ENCODE results near the gene GAS2L2.

DNA sequence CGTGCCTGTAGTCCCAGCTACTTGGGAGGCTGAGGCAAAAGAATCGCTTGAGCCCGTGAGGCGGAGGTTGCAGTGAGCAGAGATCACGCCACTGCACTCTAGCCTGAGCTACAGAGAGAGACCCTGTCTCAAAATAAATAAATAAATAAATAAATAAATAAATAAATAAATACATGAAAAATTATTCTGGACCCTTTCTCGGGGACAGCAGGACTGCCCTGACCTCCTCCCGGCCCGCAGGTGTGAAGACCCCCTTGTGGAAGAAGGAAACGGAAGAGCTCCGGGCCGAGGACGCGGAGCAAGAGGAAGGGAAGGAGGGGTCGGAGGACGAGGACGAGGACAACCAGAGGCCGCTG lies 10.7 kb upstream of the GAS2L2 start:
- TF ChIP-seq, protein P1, sequence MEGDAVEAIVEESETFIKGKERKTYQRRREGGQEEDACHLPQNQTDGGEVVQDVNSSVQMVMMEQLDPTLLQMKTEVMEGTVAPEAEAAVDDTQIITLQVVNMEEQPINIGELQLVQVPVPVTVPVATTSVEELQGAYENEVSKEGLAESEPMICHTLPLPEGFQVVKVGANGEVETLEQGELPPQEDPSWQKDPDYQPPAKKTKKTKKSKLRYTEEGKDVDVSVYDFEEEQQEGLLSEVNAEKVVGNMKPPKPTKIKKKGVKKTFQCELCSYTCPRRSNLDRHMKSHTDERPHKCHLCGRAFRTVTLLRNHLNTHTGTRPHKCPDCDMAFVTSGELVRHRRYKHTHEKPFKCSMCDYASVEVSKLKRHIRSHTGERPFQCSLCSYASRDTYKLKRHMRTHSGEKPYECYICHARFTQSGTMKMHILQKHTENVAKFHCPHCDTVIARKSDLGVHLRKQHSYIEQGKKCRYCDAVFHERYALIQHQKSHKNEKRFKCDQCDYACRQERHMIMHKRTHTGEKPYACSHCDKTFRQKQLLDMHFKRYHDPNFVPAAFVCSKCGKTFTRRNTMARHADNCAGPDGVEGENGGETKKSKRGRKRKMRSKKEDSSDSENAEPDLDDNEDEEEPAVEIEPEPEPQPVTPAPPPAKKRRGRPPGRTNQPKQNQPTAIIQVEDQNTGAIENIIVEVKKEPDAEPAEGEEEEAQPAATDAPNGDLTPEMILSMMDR (IDR thresholded peaks at IDR 0.05; ENCODE audit: low read depth, low read length), result no peak
- no peak for TF ChIP-seq EZH2phosphoT487 (IDR thresholded peaks at IDR 0.05; ENCODE audit: low read depth)
